Upper lobe of left lung (tissue), 6 donors: ENCODE measurements around the gene CDC73. TPM values are rescaled to one million over a fixed set of nuclear protein-coding genes. Genes with fewer than 3 reads are reported as not detected.

Experiments used
- ATAC-seq, 2 donors: fragments of 200-7000 bp; cut with Tn5 transposase; one replicate each; pipeline ENCODE4 v1.9.1; 2022; ENCODE audit warnings: mild to moderate bottlenecking in 2 of 2, moderate library complexity in 2 of 2; ENCODE audit not compliant: low FRiP score in 2 of 2
- DNase-seq, 2 donors: peaks; one replicate each; pipeline ENCODE4 v3.0.0-alpha.2; 2019 to 2020
- H3K27ac ChIP-seq, 4 donors: fragments of 200-600 bp; sonication (generic); one replicate each; pipeline ENCODE4 v1.5.1; 2016 to 2019
- H3K27me3 ChIP-seq, 4 donors: fragments of 200-600 bp; sonication (generic); one replicate each; pipeline ENCODE4 v1.5.1; 2017 to 2019
- H3K36me3 ChIP-seq, 4 donors: fragments of 200-600 bp; sonication (generic); one replicate each; pipeline ENCODE4 v1.5.1; 2016 to 2019
- H3K4me1 ChIP-seq, 4 donors: fragments of 200-600 bp; sonication (generic); one replicate each; pipeline ENCODE4 v1.5.1; 2018 to 2019
- H3K4me3 ChIP-seq, 4 donors: fragments of 200-600 bp; sonication (generic); one replicate each; pipeline ENCODE4 v1.5.1; 2017 to 2019; ENCODE audit warnings: mild to moderate bottlenecking in 2 of 4, moderate library complexity in 1 of 4
- H3K9me3 ChIP-seq, 4 donors: fragments of 200-600 bp; sonication (generic); one replicate each; pipeline ENCODE4 v1.5.1; 2018 to 2019
- EP300 ChIP-seq, 4 donors: sonication (generic); formaldehyde crosslinking; IDR thresholded peaks; one replicate each; pipeline ENCODE4 v1.5.1; 2017; ENCODE audit warnings: antibody characterized with exemption in 4 of 4, control low read depth in 2 of 4
- POLR2A ChIP-seq, 4 donors: fragments of 450-650 bp; IDR thresholded peaks; one replicate each; pipeline ENCODE4 v1.5.1; 2016 to 2017; ENCODE audit warnings: antibody characterized with exemption in 4 of 4, mild to moderate bottlenecking in 2 of 4
- POLR2AphosphoS5 ChIP-seq, 2 donors: sonication (generic); formaldehyde crosslinking; IDR thresholded peaks; one replicate each; pipeline ENCODE4 v1.5.1; 2017; ENCODE audit warnings: antibody characterized with exemption in 2 of 2
- WGBS, 2 donors: methylation state at CpG; one replicate each; pipeline ENCODE4 v1.1.5; 2017 to 2018; 5-methylcytosine and 5-hydroxymethylcytosine counted together
- total RNA-seq, 6 donors: library from RNA; depleted of rRNA in 4 of 6; stranded (reverse); fragments of >200 nt in 4 of 6; gene quantifications; one replicate each; pipeline versions ENCODE4 v1.1.0 to v1.2.1, GENCODE V29; 2016 to 2021
- TF ChIP-seq, protein P1 (sequence below), 6 experiments: fragments of 450-650 bp in 4 of 6; fragments of 200-600 bp in 2 of 6; sonication (generic) in 2 of 6; IDR thresholded peaks; one replicate each; pipeline ENCODE4 v1.5.1; 2016 to 2019; ENCODE audit warnings: antibody characterized with exemption in 6 of 6
- donor health status: DM: no; HTN: no; CAD: no; lungs with moderate emphysema.
- donor health status: DM: no; HTN: yes; CAD: no; lungs with severe emphysema.

The CDC73 gene
- total RNA-seq, result 10 to 100 TPM; 35.1 to 77.5 (median 47.5) TPM

DNA sequence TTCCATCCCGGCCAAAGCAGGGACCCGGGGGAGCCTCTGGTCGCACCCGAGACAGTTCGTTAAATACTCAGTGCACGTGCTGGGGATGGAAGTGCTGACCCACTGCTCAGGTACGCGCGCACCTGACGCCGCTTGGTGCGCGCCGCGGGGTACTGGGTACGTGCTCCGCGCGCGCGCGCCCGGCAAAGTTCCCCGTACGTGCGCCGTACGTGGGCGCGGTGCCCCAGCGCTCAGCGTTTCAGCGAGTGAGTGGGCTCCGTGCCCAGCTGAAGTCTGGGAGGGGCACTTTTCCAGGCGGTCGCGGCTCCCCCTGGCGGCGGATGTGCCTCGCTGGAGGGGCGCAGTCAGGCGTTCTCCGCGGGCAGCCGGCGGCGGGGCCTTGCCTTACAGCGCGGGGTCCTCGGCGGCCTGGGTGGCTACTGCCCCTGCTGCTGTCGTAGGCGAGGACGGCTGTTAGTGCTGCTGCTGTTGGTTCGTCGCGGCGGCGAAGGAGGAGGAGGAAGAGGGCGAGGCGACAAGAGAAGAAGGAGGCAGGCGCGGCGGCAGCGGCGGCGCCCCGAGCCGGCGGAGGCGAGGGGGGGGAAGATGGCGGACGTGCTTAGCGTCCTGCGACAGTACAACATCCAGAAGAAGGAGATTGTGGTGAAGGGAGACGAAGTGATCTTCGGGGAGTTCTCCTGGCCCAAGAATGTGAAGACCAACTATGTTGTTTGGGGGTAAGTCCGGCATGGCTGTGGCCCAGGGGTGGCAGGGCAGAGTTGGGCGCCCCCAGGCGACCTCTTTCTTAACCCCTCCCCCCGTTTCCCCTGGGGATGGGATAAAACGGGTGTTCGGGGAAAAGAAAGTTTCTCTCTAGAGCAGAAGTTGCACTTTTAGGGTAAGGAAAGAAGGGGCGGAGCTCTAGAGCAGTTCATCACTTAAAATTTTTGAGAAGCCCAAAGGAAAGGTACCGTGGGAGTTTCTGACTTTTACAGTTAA, at the start of gene CDC73:
Gene CDC73 (plus strand): TSS at position 416 of the 978 bp plus-strand sequence. CDS start 170 bp downstream, at position 586.
- 0 to 1% methylated on average over 60 to 65 of the region's 85 CpGs for WGBS, 2 donors
- peak; percentile 99 to 100 for DNase-seq
- peak; percentile 100 for ATAC-seq
- Histone ChIP-seq H3K27ac (peak within 1 kb of the TSS; percentile 94 to 97 (median 95)), H3K36me3 (peaks cover 0 to 19% (median 1%) of the 10 kb centered on the region in 4 donors), H3K4me3 (peak within 1 kb of the TSS; percentile 56 to 79 (median 71)), H3K4me1 (peaks cover 11 to 21% (median 16%) of the 10 kb centered on the region in 4 donors), H3K27me3 (no peaks in the 10 kb centered on the region), H3K9me3 (no peaks in the 10 kb centered on the region)
- TF ChIP-seq POLR2AphosphoS5 (IDR thresholded peaks at IDR 0.05) (peak; percentile 94 to 96), EP300 (IDR thresholded peaks at IDR 0.05) (peak in 1 of 4 donors; percentile 79), POLR2A (IDR thresholded peaks at IDR 0.05) (peak in 3 of 4 donors; percentile 77 to 95 (median 87))
- TF ChIP-seq, protein P1, sequence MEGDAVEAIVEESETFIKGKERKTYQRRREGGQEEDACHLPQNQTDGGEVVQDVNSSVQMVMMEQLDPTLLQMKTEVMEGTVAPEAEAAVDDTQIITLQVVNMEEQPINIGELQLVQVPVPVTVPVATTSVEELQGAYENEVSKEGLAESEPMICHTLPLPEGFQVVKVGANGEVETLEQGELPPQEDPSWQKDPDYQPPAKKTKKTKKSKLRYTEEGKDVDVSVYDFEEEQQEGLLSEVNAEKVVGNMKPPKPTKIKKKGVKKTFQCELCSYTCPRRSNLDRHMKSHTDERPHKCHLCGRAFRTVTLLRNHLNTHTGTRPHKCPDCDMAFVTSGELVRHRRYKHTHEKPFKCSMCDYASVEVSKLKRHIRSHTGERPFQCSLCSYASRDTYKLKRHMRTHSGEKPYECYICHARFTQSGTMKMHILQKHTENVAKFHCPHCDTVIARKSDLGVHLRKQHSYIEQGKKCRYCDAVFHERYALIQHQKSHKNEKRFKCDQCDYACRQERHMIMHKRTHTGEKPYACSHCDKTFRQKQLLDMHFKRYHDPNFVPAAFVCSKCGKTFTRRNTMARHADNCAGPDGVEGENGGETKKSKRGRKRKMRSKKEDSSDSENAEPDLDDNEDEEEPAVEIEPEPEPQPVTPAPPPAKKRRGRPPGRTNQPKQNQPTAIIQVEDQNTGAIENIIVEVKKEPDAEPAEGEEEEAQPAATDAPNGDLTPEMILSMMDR (IDR thresholded peaks at IDR 0.05), result peak; percentile 91 to 100 (median 100)

DNA sequence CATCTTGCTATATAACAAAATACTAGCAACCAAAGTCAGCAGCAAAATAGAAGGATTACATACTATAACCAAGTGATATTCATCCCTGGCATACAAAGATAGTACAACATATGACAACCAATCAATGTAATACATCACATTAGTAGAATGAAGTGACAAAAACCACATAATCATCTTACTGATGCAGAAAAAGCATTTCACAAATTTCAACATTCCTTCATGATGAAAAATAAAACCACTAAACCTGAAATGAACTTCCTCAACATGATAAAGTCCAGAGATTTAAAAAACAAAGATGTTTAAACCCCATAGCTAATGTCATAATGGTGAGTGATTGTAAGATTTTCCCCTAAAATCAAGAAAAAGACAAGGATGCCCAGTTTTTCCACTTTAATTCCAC, 43.8 kb upstream of the CDC73 start:
- peaks cover 3 to 60% (median 13%) of the 10 kb centered on the region in 4 donors for H3K36me3 ChIP-seq
- TF ChIP-seq, protein P1 (IDR thresholded peaks at IDR 0.05), result no peak
- no peak for TF ChIP-seq EP300 (IDR thresholded peaks at IDR 0.05)
- no peak for TF ChIP-seq POLR2A (IDR thresholded peaks at IDR 0.05)
- no peak for TF ChIP-seq POLR2AphosphoS5 (IDR thresholded peaks at IDR 0.05)

DNA sequence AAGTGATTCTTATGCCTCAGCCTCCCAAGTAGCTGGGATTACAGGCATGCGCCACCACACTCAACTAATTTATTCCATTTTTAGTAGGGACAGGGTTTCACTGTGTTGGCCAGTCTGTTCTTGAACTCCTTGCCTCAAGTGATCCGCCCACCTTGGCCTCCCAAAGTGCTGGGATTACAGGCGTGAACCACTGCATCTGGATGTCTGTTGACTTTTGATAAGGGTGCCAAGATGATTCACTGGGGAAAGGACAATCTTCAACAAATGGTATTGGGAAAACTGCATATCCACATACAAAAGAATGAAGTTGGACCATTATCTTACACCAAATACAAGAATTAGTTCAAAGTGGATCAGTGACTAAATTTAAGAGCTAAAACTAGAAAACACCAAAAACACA, 42.6 kb upstream of the CDC73 start:
- H3K4me1 ChIP-seq, result no peaks in the 10 kb centered on the region
- H3K36me3 ChIP-seq, result peaks cover 7 to 72% (median 20%) of the 10 kb centered on the region in 4 donors
- TF ChIP-seq, protein P1 (IDR thresholded peaks at IDR 0.05), result no peak
- no peak for TF ChIP-seq POLR2AphosphoS5 (IDR thresholded peaks at IDR 0.05)
- no peak for TF ChIP-seq POLR2A (IDR thresholded peaks at IDR 0.05)
- no peak for TF ChIP-seq EP300 (IDR thresholded peaks at IDR 0.05)
- ATAC-seq (no peak), DNase-seq (no peak)
- no peak overlapping the region for H3K4me3 ChIP-seq
- no peaks in the 10 kb centered on the region for H3K27me3 ChIP-seq
- H3K27ac ChIP-seq, result no peak overlapping the region
- 96 to 100% methylated on average over 3 of the region's 3 CpGs for WGBS, 2 donors
- no peaks in the 10 kb centered on the region for H3K9me3 ChIP-seq

More for the DNA sequence above, 43.8 kb upstream of the CDC73 start:
- ATAC-seq (no peak), DNase-seq (no peak)
- H3K27me3 ChIP-seq, result no peaks in the 10 kb centered on the region
- no peaks in the 10 kb centered on the region for H3K9me3 ChIP-seq
- no peaks in the 10 kb centered on the region for H3K4me1 ChIP-seq
- no peak overlapping the region for H3K4me3 ChIP-seq
- H3K27ac ChIP-seq, result no peak overlapping the region

DNA sequence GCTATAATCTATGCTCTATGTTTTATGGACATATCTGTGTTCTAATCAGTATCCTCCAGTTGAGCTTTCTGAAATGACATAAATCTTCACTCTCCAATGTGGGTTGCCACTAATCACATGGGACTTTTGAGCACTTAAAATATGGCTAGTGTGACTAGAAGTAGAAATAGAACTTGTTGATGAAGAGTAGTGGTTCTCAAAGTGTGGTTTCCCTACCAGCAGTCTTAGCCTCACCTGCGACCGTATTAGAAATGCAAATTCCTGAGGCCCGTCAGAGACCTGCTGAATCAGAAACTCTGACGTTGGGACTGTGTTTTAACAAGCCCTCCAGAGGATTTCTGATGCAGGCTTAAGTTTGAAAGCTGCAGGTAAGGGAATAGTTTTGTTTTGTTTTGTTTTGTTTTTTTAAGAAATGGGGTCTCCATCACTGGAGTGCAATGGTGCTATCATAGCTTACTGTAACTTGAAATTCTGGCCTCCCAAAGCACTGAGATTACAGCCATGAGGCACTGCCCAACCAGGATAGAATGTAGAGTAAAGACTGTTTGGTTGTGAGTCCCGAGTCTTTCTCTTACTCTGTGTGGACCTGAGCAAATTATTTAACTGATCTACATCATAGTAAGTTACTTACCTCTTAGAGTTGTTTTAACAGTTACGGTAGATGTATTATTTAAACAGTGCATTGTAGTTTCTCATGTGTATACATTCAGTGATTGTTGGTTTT, 38.3 kb upstream of the CDC73 start:
- Histone ChIP-seq H3K4me1 (no peaks in the 10 kb centered on the region), H3K27ac (no peak overlapping the region), H3K9me3 (no peaks in the 10 kb centered on the region), H3K36me3 (peaks cover 7 to 69% (median 21%) of the 10 kb centered on the region in 4 donors), H3K4me3 (no peak overlapping the region), H3K27me3 (no peaks in the 10 kb centered on the region)
- WGBS, 2 donors, result 90 to 95% methylated on average over 6 of the region's 6 CpGs
- TF ChIP-seq POLR2A (IDR thresholded peaks at IDR 0.05) (no peak), POLR2AphosphoS5 (IDR thresholded peaks at IDR 0.05) (no peak), EP300 (IDR thresholded peaks at IDR 0.05) (no peak)
- TF ChIP-seq, protein P1 (IDR thresholded peaks at IDR 0.05), result no peak
- no peak for DNase-seq
- no peak for ATAC-seq
